Epithelial cell of proximal tubule (primary cell): Measurements from ENCODE around the gene PHLPP1. TPM values are rescaled to one million over a fixed set of nuclear protein-coding genes. Genes with fewer than 3 reads are reported as not detected.

Source experiments
- DNase-seq: peaks from one replicate; pipeline ENCODE4 v3.0.0-alpha.2; 2011; ENCODE audit warnings: low read depth
- H3K4me3 ChIP-seq: 2 replicates; pipeline ENCODE4 v1.5.1; 2011; ENCODE audit warnings: low read depth, mild to moderate bottlenecking, low read length
- total RNA-seq: library from RNA; depleted of rRNA; stranded (reverse); fragments of >200 nt; gene quantifications from 2 replicates; pipeline ENCODE4 v1.2.3, GENCODE V29; 2015
- TF ChIP-seq, protein P1 (sequence below): conservative IDR thresholded peaks from 2 replicates; pipeline ENCODE4 v1.5.1; 2012; ENCODE audit warnings: low read depth, mild to moderate bottlenecking, low read length

PHLPP1 gene
- total RNA-seq, 1 donor from 2014 or later, result 9.0 TPM

GRCh38 chr18:62850619-62851306, 135.4 kb downstream of the PHLPP1 start:
- TF ChIP-seq, protein P1, sequence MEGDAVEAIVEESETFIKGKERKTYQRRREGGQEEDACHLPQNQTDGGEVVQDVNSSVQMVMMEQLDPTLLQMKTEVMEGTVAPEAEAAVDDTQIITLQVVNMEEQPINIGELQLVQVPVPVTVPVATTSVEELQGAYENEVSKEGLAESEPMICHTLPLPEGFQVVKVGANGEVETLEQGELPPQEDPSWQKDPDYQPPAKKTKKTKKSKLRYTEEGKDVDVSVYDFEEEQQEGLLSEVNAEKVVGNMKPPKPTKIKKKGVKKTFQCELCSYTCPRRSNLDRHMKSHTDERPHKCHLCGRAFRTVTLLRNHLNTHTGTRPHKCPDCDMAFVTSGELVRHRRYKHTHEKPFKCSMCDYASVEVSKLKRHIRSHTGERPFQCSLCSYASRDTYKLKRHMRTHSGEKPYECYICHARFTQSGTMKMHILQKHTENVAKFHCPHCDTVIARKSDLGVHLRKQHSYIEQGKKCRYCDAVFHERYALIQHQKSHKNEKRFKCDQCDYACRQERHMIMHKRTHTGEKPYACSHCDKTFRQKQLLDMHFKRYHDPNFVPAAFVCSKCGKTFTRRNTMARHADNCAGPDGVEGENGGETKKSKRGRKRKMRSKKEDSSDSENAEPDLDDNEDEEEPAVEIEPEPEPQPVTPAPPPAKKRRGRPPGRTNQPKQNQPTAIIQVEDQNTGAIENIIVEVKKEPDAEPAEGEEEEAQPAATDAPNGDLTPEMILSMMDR, result no peak
- DNase-seq, result no peak
- no peak overlapping the region for H3K4me3 ChIP-seq

DNA sequence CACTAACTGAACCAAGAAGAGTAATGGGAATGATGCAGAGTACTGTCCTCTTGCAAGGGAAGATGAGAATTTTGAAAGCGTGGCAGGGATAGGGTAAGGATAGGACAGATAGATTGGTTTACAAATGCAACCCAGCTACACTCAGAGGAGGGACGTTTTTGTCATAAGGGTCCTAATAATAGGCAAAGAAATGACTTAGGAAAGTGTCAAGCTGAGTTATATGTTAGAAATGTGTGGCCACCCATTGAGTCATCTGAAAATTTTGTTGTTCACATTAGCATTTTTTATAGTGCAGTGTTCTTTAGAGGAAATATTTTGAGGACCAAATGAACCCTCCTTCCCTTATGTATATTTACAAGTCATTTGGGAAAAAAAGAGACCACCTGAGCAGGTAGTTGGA, 137.5 kb downstream of the PHLPP1 start:
- H3K4me3 ChIP-seq, result no peak overlapping the region
- TF ChIP-seq, protein P1, result no peak
- DNase-seq, result no peak

GRCh38 chr18:62856294-62856693, 141.0 kb downstream of the PHLPP1 start:
- no peak for DNase-seq
- TF ChIP-seq, protein P1, result no peak
- H3K4me3 ChIP-seq, result no peak overlapping the region

GRCh38 chr18:62857263-62857976, 142.1 kb downstream of the PHLPP1 start:
- H3K4me3 ChIP-seq, result no peak overlapping the region
- DNase-seq, result no peak
- TF ChIP-seq, protein P1, result no peak

GRCh38 chr18:62860062-62860461, 144.7 kb downstream of the PHLPP1 start:
- no peak for DNase-seq
- no peak overlapping the region for H3K4me3 ChIP-seq
- TF ChIP-seq, protein P1, result no peak

- H3K4me3 ChIP-seq, result no peak overlapping the region
- TF ChIP-seq, protein P1, result no peak
- no peak for DNase-seq
These were observed 147.1 kb downstream of the PHLPP1 start for GRCh38 chr18:62862466-62862865.

- TF ChIP-seq, protein P1, result no peak
- no peak overlapping the region for H3K4me3 ChIP-seq
- DNase-seq, result no peak
These were observed 148.2 kb downstream of the PHLPP1 start for GRCh38 chr18:62863579-62864001.
